ENCODE measurements around the gene NPC2.

NPC2 gene

GRCh38 chr14:74509587-74510222 lies 16.6 kb upstream of the NPC2 start:
- no peak for TF ChIP-seq CTCF (IDR thresholded peaks at IDR 0.05)

- TF ChIP-seq CTCF (IDR thresholded peaks at IDR 0.05): no peak
These were observed 15.8 kb upstream of the NPC2 start for GRCh38 chr14:74508844-74509428.

GRCh38 chr14:74508292-74508731 lies 15.2 kb upstream of the NPC2 start:
- TF ChIP-seq CTCF (IDR thresholded peaks at IDR 0.05): peak; percentile 37

GRCh38 chr14:74507840-74508239 lies 14.7 kb upstream of the NPC2 start:
- TF ChIP-seq CTCF (IDR thresholded peaks at IDR 0.05): no peak

- TF ChIP-seq CTCF (IDR thresholded peaks at IDR 0.05): no peak
These were observed 14.0 kb upstream of the NPC2 start for GRCh38 chr14:74507085-74507484.

GRCh38 chr14:74506411-74506851 lies 13.3 kb upstream of the NPC2 start:
- TF ChIP-seq CTCF (IDR thresholded peaks at IDR 0.05): no peak

- TF ChIP-seq CTCF (IDR thresholded peaks at IDR 0.05): no peak
These were observed 12.7 kb upstream of the NPC2 start for GRCh38 chr14:74505831-74506230.

Measured in LNCAP (cell line).